ENCODE results near the gene NFIC.

DNA sequence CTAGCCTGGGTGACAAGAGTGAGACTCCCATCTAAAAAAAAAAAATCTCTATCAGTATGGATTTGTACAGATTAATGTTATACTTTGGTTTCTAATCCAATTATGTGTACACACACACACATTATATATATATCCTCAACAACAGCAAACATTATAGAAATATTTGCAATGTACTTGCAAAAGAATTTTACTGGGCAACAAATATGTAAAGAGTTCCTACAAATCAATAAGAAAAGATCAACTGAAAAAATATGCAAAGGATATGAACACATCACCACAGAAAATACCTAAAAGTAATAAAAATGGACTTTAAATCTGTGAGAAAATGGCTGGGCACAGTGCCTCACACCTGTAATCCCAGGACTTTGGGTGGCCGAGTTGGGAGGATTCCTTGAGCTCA is 40.9 kb upstream of the NFIC start:
- TF ChIP-seq POLR2AphosphoS5 (IDR thresholded peaks at IDR 0.05) (no peak), CTCF (IDR thresholded peaks at IDR 0.05) (no peak), POLR2A (IDR thresholded peaks at IDR 0.05; ENCODE audit: low read depth) (no peak), EP300 (IDR thresholded peaks at IDR 0.05) (no peak)
